ENCODE measurements around the gene MARCHF2.

Gene MARCHF2

DNA sequence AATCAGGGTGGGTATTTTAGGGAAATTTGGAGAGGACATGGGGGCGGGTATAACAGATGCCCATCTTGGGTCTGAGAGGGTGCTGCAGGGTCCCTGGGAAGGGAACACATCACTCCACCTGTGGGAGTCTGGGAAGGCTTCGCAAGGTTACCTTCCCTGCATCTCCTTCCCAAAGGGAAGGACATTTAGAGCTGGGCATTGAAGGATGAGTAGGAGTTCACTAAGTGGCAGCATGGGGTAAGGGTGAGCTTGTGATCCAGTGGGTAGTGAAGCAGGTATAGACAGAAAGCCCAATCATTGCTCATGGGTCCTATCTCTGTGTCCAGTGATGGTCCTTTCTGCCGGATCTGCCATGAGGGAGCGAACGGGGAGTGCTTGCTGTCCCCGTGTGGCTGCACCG is 13.2 kb downstream of the MARCHF2 start:
- TF ChIP-seq, protein P1, sequence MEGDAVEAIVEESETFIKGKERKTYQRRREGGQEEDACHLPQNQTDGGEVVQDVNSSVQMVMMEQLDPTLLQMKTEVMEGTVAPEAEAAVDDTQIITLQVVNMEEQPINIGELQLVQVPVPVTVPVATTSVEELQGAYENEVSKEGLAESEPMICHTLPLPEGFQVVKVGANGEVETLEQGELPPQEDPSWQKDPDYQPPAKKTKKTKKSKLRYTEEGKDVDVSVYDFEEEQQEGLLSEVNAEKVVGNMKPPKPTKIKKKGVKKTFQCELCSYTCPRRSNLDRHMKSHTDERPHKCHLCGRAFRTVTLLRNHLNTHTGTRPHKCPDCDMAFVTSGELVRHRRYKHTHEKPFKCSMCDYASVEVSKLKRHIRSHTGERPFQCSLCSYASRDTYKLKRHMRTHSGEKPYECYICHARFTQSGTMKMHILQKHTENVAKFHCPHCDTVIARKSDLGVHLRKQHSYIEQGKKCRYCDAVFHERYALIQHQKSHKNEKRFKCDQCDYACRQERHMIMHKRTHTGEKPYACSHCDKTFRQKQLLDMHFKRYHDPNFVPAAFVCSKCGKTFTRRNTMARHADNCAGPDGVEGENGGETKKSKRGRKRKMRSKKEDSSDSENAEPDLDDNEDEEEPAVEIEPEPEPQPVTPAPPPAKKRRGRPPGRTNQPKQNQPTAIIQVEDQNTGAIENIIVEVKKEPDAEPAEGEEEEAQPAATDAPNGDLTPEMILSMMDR (IDR thresholded peaks at IDR 0.05): no peak
- no peak for TF ChIP-seq ZFX (IDR thresholded peaks at IDR 0.05; ENCODE audit: borderline replicate concordance)
- H3K27ac ChIP-seq: no peak overlapping the region

DNA sequence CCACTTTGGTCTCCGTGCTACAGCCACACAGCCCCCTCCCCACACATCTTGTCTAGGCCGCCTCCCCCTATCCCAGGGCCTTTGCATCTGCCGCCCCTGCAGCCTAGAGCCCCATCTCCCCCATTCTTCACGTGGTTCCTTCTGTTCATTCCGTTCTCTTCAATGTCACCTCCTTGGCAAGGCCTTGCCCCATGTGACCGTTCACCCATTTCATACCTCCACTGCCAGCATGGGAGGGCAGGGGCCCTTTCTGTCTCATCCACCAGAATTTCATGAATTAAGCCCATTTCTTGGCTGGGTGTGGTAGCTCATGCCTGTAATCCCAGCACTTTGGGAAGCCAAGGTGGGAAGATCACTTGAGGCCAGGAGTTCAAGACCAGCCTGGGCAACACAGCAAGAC is 15.9 kb downstream of the MARCHF2 start:
- TF ChIP-seq ZFX (IDR thresholded peaks at IDR 0.05; ENCODE audit: borderline replicate concordance): no peak
- TF ChIP-seq, protein P1 (IDR thresholded peaks at IDR 0.05): no peak
- H3K27ac ChIP-seq: no peak overlapping the region

DNA sequence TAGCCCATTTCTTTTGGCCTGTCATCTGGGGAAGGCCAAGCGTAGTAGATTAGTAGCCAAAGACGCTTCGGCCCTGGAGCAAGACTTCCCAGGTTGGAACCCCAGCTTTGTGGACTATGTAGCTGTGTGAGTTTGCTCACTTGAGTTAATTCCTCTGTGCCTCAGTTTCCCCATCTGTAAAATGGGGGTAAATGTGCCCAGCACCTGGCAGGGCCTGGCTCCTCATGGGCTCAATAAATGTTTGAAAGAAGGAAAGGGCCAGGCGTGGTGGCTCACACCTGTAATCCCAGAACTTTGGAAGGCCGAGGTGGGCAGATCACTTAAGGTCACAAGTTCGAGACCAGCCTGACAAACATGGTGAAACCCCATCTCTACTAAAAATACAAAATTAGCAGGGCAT is 16.7 kb downstream of the MARCHF2 start:
- no peak overlapping the region for H3K27ac ChIP-seq
- TF ChIP-seq, protein P1 (IDR thresholded peaks at IDR 0.05): no peak
- TF ChIP-seq ZFX (IDR thresholded peaks at IDR 0.05; ENCODE audit: borderline replicate concordance): no peak

DNA sequence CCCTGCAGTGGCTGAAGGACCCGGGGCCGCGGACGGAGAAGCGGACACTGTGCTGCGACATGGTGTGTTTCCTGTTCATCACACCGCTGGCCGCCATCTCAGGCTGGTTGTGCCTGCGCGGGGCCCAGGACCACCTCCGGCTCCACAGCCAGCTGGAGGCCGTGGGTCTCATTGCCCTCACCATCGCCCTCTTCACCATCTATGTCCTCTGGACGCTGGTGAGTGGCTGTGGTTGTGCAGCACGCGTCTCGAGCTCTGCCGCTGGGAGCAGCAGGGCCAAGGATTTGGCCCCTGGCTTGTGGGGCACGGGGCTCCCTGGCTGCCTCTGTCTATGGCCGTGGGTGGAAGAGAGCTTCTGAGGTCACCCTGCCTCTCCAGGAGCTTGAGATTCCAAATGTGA is 17.5 kb downstream of the MARCHF2 start:
- no peak for TF ChIP-seq ZFX (IDR thresholded peaks at IDR 0.05; ENCODE audit: borderline replicate concordance)
- TF ChIP-seq, protein P1 (IDR thresholded peaks at IDR 0.05): no peak
- H3K27ac ChIP-seq: no peak overlapping the region

DNA sequence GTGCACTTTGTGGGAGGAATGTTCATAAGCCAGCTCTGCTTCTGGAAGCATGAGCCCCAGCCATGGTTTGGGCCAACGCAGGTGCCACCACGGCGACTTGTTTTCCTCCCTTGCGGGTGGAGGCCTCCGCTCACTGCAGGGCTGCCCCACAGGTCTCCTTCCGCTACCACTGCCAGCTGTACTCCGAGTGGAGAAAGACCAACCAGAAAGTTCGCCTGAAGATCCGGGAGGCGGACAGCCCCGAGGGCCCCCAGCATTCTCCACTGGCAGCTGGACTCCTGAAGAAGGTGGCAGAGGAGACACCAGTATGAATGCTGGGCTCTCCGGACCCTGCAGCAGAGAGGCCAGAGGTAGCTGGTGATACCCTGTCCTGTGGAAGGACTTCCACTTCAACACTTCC is 25.1 kb downstream of the MARCHF2 start:
- no peak overlapping the region for H3K27ac ChIP-seq
- TF ChIP-seq ZFX (IDR thresholded peaks at IDR 0.05; ENCODE audit: borderline replicate concordance): no peak

DNA sequence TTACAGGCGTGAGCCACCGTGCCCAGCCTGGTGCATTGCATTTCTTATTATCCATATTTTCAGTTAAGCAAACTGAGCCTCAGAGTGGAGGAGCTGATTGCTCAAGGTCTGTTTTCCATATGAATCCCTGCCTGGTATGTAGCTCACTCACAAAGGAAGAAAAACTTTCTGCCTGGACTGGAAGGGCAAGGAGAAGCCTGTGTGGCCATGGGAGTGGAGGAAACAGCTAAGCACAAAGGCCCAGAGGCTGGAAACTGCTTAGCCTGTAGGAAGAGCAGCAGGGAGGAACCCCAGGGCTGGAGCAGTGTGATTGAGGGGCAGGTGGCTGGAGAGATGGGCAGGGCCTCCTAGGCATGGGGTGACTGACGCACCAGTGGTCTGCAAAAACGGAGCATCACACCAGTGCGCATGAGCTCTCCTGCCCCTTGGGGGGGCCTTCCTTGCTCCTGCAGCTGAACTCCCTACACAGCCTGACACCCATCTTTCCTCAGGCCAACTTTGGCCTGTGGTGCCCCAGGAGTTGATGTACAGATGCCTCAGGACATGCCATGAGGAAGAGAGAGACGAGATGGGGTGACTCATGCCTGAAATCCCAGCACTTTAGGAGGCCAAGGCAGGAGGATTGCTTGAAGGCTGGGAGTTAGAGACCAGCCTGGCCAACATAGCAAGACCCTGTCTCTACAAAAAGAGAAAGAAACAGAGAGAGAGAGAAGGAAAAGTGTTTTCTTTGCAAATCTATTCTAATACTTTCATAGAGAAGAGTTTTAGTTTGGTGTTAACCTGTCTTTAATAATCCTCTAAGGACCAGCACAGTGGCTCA is 28.8 kb downstream of the MARCHF2 start:
- no peak overlapping the region for H3K27ac ChIP-seq
- TF ChIP-seq, protein P1 (IDR thresholded peaks at IDR 0.05): no peak
- TF ChIP-seq ZFX (IDR thresholded peaks at IDR 0.05; ENCODE audit: borderline replicate concordance): no peak

DNA sequence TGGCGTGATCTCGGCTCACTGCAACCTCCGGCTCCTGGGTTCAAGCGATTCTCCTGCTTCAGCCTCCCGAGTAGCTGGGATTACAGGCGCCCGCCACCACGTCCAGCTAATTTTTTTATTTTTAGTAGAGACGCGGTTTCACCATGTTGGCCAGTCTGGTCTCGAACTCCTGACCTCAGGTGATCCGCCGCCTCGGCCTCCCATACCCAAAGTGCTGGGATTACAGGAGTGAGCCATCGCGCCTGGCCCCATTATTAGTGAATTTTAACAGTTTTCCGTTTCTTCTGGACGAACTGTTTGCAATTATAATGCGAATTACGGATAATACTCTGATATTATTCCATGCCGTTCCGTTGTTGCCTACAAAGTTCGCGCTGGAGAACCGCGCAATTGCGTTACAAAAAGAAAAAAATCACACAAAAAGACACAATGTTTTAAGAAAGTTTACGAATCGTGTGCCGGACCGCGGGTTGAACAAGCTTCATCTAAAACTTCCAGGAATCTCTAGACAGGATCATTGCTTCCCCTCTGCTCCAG is 31.1 kb downstream of the MARCHF2 start:
- H3K27ac ChIP-seq: peak overlapping the region; percentile 86

DNA sequence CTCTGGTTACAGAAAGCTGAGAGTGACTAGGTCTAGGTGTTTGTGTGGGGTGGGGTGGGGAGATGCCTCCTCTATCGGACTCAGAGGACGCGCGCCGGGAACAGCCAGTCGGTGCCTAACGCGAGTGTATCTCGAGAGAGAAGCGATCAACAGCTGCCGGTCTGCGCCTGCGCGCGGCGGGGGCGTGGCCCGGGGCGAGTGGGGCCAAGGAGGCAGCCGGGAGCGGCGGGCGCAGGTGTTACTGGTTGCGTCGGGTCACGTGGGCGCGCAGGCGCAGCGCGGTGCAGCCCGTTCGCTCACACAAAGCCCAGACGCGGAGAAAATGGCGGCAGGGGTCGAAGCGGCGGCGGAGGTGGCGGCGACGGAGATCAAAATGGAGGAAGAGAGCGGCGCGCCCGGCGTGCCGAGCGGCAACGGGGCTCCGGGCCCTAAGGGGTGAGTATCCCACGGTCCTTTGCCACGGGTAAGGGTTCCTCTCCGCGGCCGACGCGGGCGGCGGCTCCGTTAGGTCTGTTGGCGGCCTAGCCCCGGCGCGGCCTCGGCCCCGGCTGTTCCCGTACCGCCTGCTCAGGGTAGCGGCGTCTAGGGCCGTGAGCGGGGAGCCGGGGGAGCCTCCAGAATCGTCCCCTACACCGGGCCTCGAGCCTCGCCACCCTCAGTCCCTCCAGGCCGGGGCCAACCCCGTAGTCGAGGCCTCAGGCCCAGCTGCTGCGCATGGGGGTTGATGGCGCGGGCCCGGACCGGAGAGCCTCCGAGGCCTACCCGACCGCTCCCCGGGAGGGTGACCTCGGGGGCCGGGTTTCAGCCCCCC is 31.8 kb downstream of the MARCHF2 start, which contains the start of gene HNRNPM:
TSS of gene HNRNPM (plus strand) at position 299 of the 811 bp plus-strand sequence. CDS start at position 323, 24 bp downstream.
- H3K27ac ChIP-seq: peak within 1 kb of the TSS; percentile 86
- TF ChIP-seq, protein P1 (IDR thresholded peaks at IDR 0.05): no peak
- TF ChIP-seq ZFX (IDR thresholded peaks at IDR 0.05; ENCODE audit: borderline replicate concordance): 0 out of 2 replicates have a peak, but pooled peaks have one; percentile 50
